GM10248 (cell line): ENCODE data around the gene LRP1.

Experiments used
- CTCF ChIA-PET: fragments of 300-600 bp; sonication (Branson Sonifier 250); formaldehyde crosslinking; extraction: SDS; loops from one replicate; lab custom pipeline; 2021; ENCODE audit warnings: antibody characterized with exemption; lab: Yijun Ruan, JAX
- POLR2A ChIA-PET: fragments of 350-650 bp; sonication (Branson Sonifier 250); formaldehyde crosslinking; extraction: SDS; loops from one replicate; lab custom pipeline; 2020; ENCODE audit warnings: antibody characterized with exemption; lab: Yijun Ruan, JAX
- DNase-seq: peaks from one replicate; pipeline ENCODE4 v3.0.0; 2012; ENCODE audit errors: extremely low spot score
- CTCF ChIP-seq: IDR thresholded peaks from 2 replicates; pipeline ENCODE4 v1.5.1; 2012; ENCODE audit warnings: mild to moderate bottlenecking, low read depth; ENCODE audit errors: extremely low read depth, missing control alignments, control extremely low read depth

LRP1 gene

DNA sequence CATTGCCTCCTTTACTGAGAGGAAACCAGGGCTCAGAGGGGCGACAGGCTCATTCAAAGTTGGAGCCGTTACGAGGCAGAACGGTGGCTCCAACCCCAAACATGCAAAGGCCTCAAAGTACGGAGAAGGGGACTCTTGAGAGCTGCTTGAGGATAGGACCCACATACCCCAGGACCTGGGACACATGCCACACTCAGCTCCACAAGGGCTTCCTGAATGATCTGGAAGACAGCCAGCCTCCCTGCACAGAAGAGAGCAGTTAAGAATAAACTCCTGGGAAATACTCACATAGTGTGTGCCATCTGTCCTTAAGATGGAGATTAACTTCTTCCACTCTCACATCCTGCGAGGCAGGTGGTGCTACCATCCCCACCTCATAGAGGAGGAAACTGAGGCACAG lies 61.8 kb downstream of the LRP1 start:
- CTCF ChIA-PET: interaction anchor here (1.1 to 11.4 kb wide), 3 partner anchors 10 to 53 kb away, joined by 3 to 122 read pairs (median 6); no protein-coding TSS in a partner anchor
- DNase-seq: no peak
- POLR2A ChIA-PET: no interaction called here
- TF ChIP-seq CTCF: no peak

GRCh38 chr12:57190821-57191220 lies 62.5 kb downstream of the LRP1 start:
- ChIA-PET CTCF (interaction anchor here (0.9 kb wide), 1 partner anchor 18 kb away, joined by 3 read pairs; no protein-coding TSS in a partner anchor), POLR2A (no interaction called here)
- no peak for DNase-seq
- no peak for TF ChIP-seq CTCF

GRCh38 chr12:57191410-57191809 lies 63.1 kb downstream of the LRP1 start:
- POLR2A ChIA-PET: no interaction called here

DNA sequence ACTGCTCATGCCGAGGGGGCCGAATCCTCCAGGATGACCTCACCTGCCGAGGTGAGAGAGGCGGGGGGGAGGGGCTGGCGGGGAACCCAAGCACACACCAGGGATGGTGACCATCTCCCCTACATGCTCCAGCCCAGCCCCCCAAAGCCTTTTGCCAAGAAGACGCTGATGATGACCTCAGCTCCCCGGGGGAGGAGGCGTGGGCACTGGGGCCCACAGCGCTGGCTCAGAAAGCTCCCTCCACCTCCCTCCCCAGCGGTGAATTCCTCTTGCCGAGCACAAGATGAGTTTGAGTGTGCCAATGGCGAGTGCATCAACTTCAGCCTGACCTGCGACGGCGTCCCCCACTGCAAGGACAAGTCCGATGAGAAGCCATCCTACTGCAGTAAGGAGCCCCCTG lies 64.6 kb downstream of the LRP1 start:
- CTCF ChIA-PET: interaction anchor here (1.3 to 2.7 kb wide), 3 partner anchors 10 to 21 kb away, joined by 5 to 10 read pairs (median 6); no protein-coding TSS in a partner anchor
- POLR2A ChIA-PET: interaction anchor here (0.6 kb wide), 1 partner anchor 156 kb away, joined by 3 read pairs; no protein-coding TSS in a partner anchor
- no peak for TF ChIP-seq CTCF
- DNase-seq: no peak

More at GRCh38 chr12:57191410-57191809, 63.1 kb downstream of the LRP1 start:
- no peak for TF ChIP-seq CTCF
- no peak for DNase-seq
- CTCF ChIA-PET: interaction anchor here (0.9 kb wide), 1 partner anchor 18 kb away, joined by 3 read pairs; no protein-coding TSS in a partner anchor

GRCh38 chr12:57193706-57194245 lies 65.5 kb downstream of the LRP1 start:
- DNase-seq: no peak
- ChIA-PET POLR2A (no interaction called here), CTCF (interaction anchor here (1.3 to 2.7 kb wide), 3 partner anchors 11 to 21 kb away, joined by 5 to 10 read pairs (median 6); no protein-coding TSS in a partner anchor)
- no peak for TF ChIP-seq CTCF

GRCh38 chr12:57194253-57194652 lies 66.0 kb downstream of the LRP1 start:
- CTCF ChIA-PET: interaction anchor here (1.3 to 2.7 kb wide), 3 partner anchors 12 to 21 kb away, joined by 5 to 10 read pairs (median 6); no protein-coding TSS in a partner anchor

More at GRCh38 chr12:57194253-57194652, 66.0 kb downstream of the LRP1 start:
- POLR2A ChIA-PET: no interaction called here
- TF ChIP-seq CTCF: no peak
- no peak for DNase-seq
